ENCODE measurements around the gene TNS1.

- TF ChIP-seq EZH2phosphoT487 (IDR thresholded peaks at IDR 0.05; ENCODE audit: borderline replicate concordance, low read length) (no peak), CTCF (conservative IDR thresholded peaks at IDR 0.05; ENCODE audit: low read depth, low read length) (no peak)
Measured at GRCh38 chr2:217920879-217921603, 81.8 kb downstream of the TNS1 start.
